WTC11 (cell line): ENCODE data around the gene ZNF76. TPM values are rescaled to one million over a fixed set of nuclear protein-coding genes. Genes with fewer than 3 reads are reported as not detected.

Experiments used
- ATAC-seq: fragments of 200-7000 bp; cut with Tn5 transposase; 2 replicates; pipeline ENCODE4 v1.10.0; 2021; ENCODE audit warnings: mild to moderate bottlenecking, moderate library complexity
- CTCF ChIA-PET: fragments of 300-600 bp; sonication (Branson Sonifier 250); formaldehyde crosslinking; loops from one replicate; lab custom pipeline; 2021; ENCODE audit warnings: antibody characterized with exemption; lab: Charles Lee
- POLR2A ChIA-PET: fragments of 350-600 bp; sonication (Branson Sonifier 250); formaldehyde crosslinking; loops from one replicate; lab custom pipeline; 2021; ENCODE audit warnings: antibody characterized with exemption; lab: Charles Lee
- DNase-seq: peaks from one replicate; pipeline ENCODE4 v3.0.0; 2021; ENCODE audit warnings: low spot score
- H3K27ac Mint-ChIP-seq: 2 replicates; pipeline ENCODE4 v1.8.0; 2021; ENCODE audit warnings: mixed read lengths
- H3K27me3 Mint-ChIP-seq: 2 replicates; pipeline ENCODE4 v1.8.0; 2021; ENCODE audit warnings: low read depth, mild to moderate bottlenecking, moderate library complexity, mixed read lengths
- H3K36me3 Mint-ChIP-seq: 2 replicates; pipeline ENCODE4 v1.8.0; 2021; ENCODE audit warnings: mixed read lengths
- H3K4me1 Mint-ChIP-seq: 2 replicates; pipeline ENCODE4 v1.8.0; 2022; ENCODE audit warnings: mixed read lengths
- H3K4me3 Mint-ChIP-seq: 2 replicates; pipeline ENCODE4 v1.8.0; 2021; ENCODE audit warnings: mild to moderate bottlenecking, moderate library complexity, mixed read lengths
- H3K9me3 Mint-ChIP-seq: 2 replicates; pipeline ENCODE4 v1.8.0; 2021; ENCODE audit warnings: mixed read lengths
- E2F5 ChIP-seq: sonication (generic); formaldehyde crosslinking; IDR thresholded peaks from 2 replicates; pipeline ENCODE4 v1.8.1; 2022; ENCODE audit warnings: mild to moderate bottlenecking, moderate library complexity, missing genetic modification reagents
- IRF2 ChIP-seq: sonication (generic); formaldehyde crosslinking; IDR thresholded peaks from 2 replicates; pipeline ENCODE4 v1.8.0; 2022; ENCODE audit warnings: low read depth, missing genetic modification reagents, borderline replicate concordance
- JUN ChIP-seq: sonication (generic); formaldehyde crosslinking; IDR thresholded peaks from 2 replicates; pipeline ENCODE4 v1.8.0; 2023; ENCODE audit warnings: mild to moderate bottlenecking, missing genetic modification reagents
- MAX ChIP-seq: sonication (generic); formaldehyde crosslinking; IDR thresholded peaks from 2 replicates; pipeline ENCODE4 v1.8.0; 2022; ENCODE audit warnings: mild to moderate bottlenecking, missing genetic modification reagents
- RELA ChIP-seq: sonication (generic); formaldehyde crosslinking; IDR thresholded peaks from 2 replicates; pipeline ENCODE4 v1.8.1; 2022; ENCODE audit warnings: missing genetic modification reagents, mild to moderate bottlenecking, borderline replicate concordance
- SMAD3 ChIP-seq: sonication (generic); formaldehyde crosslinking; IDR thresholded peaks from 2 replicates; pipeline ENCODE4 v1.8.0; 2022; ENCODE audit warnings: missing genetic modification reagents, mild to moderate bottlenecking, borderline replicate concordance
- ZBTB43 ChIP-seq: sonication (generic); formaldehyde crosslinking; IDR thresholded peaks from 2 replicates; pipeline ENCODE4 v1.8.1; 2023; ENCODE audit warnings: mild to moderate bottlenecking, missing genetic modification reagents
- ZNF138 ChIP-seq: sonication (generic); formaldehyde crosslinking; conservative IDR thresholded peaks from 2 replicates; pipeline ENCODE4 v1.8.1; 2022; ENCODE audit warnings: mild to moderate bottlenecking, moderate library complexity, missing genetic modification reagents
- total RNA-seq: library from RNA; stranded (reverse); gene quantifications from 3 replicates; pipeline ENCODE4 v1.2.3, GENCODE V29; 2021
- TF ChIP-seq, protein P1 (sequence below): sonication (generic); formaldehyde crosslinking; IDR thresholded peaks from 2 replicates; pipeline ENCODE4 v1.8.1; 2022; ENCODE audit warnings: missing genetic modification reagents, borderline replicate concordance
- TF ChIP-seq, protein P2 (sequence below): fragments of 200-600 bp; IDR thresholded peaks from 2 replicates; pipeline ENCODE4 v1.8.0; 2022; ENCODE audit warnings: antibody characterized with exemption
- TF ChIP-seq, protein P3 (sequence below): fragments of 250-450 bp; sonication (Bioruptor Pico); IDR thresholded peaks from 2 replicates; pipeline ENCODE4 v1.9.0; 2021; ENCODE audit warnings: mild to moderate bottlenecking
- TF ChIP-seq, protein P4 (sequence below): fragments of 250-450 bp; sonication (Bioruptor Pico); IDR thresholded peaks from 2 replicates; pipeline ENCODE4 v1.9.0; 2021; ENCODE audit warnings: mild to moderate bottlenecking

Gene ZNF76
- total RNA-seq, 1 experiment from 2014 or later, result 25.8 TPM

DNA sequence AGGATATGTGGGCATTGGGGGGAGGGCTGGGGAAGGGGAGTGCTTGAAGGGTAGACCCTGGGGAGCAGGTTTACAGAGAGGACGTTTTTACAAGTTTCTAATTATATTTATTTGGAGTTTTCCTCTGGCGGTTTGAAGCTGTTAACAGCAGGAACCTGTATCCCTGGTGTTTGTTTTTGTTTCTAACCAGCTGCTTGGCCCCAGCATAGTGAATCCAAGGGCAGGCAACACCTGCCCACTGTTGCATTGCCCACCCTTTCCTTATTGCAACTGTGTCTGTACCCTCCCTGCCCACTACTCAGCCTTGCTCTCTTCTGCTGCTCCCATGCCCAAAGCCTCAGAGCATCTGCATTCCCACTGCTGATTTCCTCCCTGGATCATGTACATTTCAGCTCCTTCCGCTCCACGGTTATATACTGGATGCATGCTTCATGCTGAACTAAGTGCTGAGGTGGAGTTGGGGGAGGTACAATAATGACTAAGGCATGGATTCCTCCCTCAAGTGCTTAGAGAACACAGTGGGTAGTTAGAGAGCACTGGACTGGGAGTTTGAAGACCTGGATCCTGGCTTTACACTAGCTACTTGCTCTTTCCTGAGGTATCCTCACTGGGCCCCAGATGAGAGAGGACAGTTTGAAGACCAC, 39.7 kb upstream of the ZNF76 start:
- H3K36me3 Mint-ChIP-seq, result no peaks in the 10 kb centered on the region
- H3K27ac Mint-ChIP-seq, result no peak overlapping the region
- H3K27me3 Mint-ChIP-seq, result peaks cover 82% of the 10 kb centered on the region
- ATAC-seq, result no peak
- H3K9me3 Mint-ChIP-seq, result no peaks in the 10 kb centered on the region
- peaks cover 37% of the 10 kb centered on the region for H3K4me1 Mint-ChIP-seq
- H3K4me3 Mint-ChIP-seq, result no peak overlapping the region
- TF ChIP-seq ZNF138 (no peak), IRF2 (CRISPR knock-in tag) (no peak), ZBTB43 (no peak), SMAD3 (CRISPR knock-in tag) (no peak), JUN (CRISPR knock-in tag) (no peak), RELA (CRISPR knock-in tag) (no peak)
- TF ChIP-seq, protein P1, sequence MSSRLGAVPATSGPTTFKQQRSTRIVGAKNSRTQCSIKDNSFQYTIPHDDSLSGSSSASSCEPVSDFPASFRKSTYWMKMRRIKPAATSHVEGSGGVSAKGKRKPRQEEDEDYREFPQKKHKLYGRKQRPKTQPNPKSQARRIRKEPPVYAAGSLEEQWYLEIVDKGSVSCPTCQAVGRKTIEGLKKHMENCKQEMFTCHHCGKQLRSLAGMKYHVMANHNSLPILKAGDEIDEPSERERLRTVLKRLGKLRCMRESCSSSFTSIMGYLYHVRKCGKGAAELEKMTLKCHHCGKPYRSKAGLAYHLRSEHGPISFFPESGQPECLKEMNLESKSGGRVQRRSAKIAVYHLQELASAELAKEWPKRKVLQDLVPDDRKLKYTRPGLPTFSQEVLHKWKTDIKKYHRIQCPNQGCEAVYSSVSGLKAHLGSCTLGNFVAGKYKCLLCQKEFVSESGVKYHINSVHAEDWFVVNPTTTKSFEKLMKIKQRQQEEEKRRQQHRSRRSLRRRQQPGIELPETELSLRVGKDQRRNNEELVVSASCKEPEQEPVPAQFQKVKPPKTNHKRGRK, result no peak
- TF ChIP-seq, protein P2, sequence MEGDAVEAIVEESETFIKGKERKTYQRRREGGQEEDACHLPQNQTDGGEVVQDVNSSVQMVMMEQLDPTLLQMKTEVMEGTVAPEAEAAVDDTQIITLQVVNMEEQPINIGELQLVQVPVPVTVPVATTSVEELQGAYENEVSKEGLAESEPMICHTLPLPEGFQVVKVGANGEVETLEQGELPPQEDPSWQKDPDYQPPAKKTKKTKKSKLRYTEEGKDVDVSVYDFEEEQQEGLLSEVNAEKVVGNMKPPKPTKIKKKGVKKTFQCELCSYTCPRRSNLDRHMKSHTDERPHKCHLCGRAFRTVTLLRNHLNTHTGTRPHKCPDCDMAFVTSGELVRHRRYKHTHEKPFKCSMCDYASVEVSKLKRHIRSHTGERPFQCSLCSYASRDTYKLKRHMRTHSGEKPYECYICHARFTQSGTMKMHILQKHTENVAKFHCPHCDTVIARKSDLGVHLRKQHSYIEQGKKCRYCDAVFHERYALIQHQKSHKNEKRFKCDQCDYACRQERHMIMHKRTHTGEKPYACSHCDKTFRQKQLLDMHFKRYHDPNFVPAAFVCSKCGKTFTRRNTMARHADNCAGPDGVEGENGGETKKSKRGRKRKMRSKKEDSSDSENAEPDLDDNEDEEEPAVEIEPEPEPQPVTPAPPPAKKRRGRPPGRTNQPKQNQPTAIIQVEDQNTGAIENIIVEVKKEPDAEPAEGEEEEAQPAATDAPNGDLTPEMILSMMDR, result no peak
- DNase-seq, result no peak
- ChIA-PET CTCF (interaction anchor here (0.8 to 1.8 kb wide), 4 partner anchors 15 to 73 kb away, joined by 3 to 17 read pairs (median 4); no protein-coding TSS in a partner anchor), POLR2A (interaction anchor here (1.3 kb wide), 1 partner anchor 39 kb away, joined by 3 read pairs; the partner anchor contains the start of gene ZNF76)

GRCh38 chr6:35220711-35221110, 38.8 kb upstream of the ZNF76 start:
- H3K27ac Mint-ChIP-seq, result no peak overlapping the region
- H3K4me3 Mint-ChIP-seq, result no peak overlapping the region
- peaks cover 28% of the 10 kb centered on the region for H3K4me1 Mint-ChIP-seq

More at GRCh38 chr6:35220711-35221110, 38.8 kb upstream of the ZNF76 start:
- ChIA-PET POLR2A (interaction anchor here (1.3 kb wide), 1 partner anchor 39 kb away, joined by 3 read pairs; the partner anchor contains the start of gene ZNF76), CTCF (interaction anchor here (1.7 to 7.2 kb wide), 2 partner anchors 16 to 19 kb away, joined by 6 to 40 read pairs; no protein-coding TSS in a partner anchor)
- Mint-ChIP-seq H3K36me3 (no peaks in the 10 kb centered on the region), H3K9me3 (no peaks in the 10 kb centered on the region), H3K27me3 (peaks cover 82% of the 10 kb centered on the region)
- ATAC-seq (no peak), DNase-seq (no peak)
- TF ChIP-seq E2F5 (no peak), SMAD3 (CRISPR knock-in tag) (no peak), IRF2 (CRISPR knock-in tag) (no peak), MAX (CRISPR knock-in tag) (no peak)
- TF ChIP-seq, protein P3, sequence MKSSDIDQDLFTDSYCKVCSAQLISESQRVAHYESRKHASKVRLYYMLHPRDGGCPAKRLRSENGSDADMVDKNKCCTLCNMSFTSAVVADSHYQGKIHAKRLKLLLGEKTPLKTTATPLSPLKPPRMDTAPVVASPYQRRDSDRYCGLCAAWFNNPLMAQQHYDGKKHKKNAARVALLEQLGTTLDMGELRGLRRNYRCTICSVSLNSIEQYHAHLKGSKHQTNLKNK (CRISPR knock-in tag), result no peak
- TF ChIP-seq, protein P4, sequence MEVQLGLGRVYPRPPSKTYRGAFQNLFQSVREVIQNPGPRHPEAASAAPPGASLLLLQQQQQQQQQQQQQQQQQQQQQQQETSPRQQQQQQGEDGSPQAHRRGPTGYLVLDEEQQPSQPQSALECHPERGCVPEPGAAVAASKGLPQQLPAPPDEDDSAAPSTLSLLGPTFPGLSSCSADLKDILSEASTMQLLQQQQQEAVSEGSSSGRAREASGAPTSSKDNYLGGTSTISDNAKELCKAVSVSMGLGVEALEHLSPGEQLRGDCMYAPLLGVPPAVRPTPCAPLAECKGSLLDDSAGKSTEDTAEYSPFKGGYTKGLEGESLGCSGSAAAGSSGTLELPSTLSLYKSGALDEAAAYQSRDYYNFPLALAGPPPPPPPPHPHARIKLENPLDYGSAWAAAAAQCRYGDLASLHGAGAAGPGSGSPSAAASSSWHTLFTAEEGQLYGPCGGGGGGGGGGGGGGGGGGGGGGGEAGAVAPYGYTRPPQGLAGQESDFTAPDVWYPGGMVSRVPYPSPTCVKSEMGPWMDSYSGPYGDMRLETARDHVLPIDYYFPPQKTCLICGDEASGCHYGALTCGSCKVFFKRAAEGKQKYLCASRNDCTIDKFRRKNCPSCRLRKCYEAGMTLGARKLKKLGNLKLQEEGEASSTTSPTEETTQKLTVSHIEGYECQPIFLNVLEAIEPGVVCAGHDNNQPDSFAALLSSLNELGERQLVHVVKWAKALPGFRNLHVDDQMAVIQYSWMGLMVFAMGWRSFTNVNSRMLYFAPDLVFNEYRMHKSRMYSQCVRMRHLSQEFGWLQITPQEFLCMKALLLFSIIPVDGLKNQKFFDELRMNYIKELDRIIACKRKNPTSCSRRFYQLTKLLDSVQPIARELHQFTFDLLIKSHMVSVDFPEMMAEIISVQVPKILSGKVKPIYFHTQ (CRISPR knock-in tag), result no peak
